NK-92 (cell line): Measurements from ENCODE around the gene PANK3.

Experiments
- DNase-seq: peaks from one replicate; lab custom pipeline; 2025; ENCODE audit not compliant: unreplicated experiment; lab: John Stamatoyannopoulos, UW

PANK3 gene

GRCh38 chr5:168578538-168579487 is at the start of gene PANK3:
Gene PANK3, minus strand, starts transcription at chr5:168579368. Its CDS starts 85 bp downstream, at chr5:168579283.
- no peak for DNase-seq

GRCh38 chr5:168624850-168625364 is 45.7 kb upstream of the PANK3 start:
- DNase-seq, result no peak

- DNase-seq, result no peak
Observed at GRCh38 chr5:168620807-168621206, 41.6 kb upstream of the PANK3 start.

GRCh38 chr5:168614661-168615060 is 35.5 kb upstream of the PANK3 start:
- DNase-seq, result no peak

- DNase-seq, result no peak
Observed at GRCh38 chr5:168613996-168614395, 34.8 kb upstream of the PANK3 start.

GRCh38 chr5:168613396-168613795 is 34.2 kb upstream of the PANK3 start:
- no peak for DNase-seq

- DNase-seq, result no peak
Observed at GRCh38 chr5:168612996-168613395, 33.8 kb upstream of the PANK3 start.

GRCh38 chr5:168612123-168612522 is 33.0 kb upstream of the PANK3 start:
- DNase-seq, result no peak

- no peak for DNase-seq
Observed at GRCh38 chr5:168611165-168611564, 32.0 kb upstream of the PANK3 start.

- no peak for DNase-seq
Observed at GRCh38 chr5:168609806-168610482, 30.8 kb upstream of the PANK3 start.

- no peak for DNase-seq
Observed at GRCh38 chr5:168608821-168609220, 29.7 kb upstream of the PANK3 start.

- DNase-seq, result no peak
Observed at GRCh38 chr5:168608386-168608785, 29.2 kb upstream of the PANK3 start.

- DNase-seq, result no peak
Observed at GRCh38 chr5:168607946-168608345, 28.8 kb upstream of the PANK3 start.

- no peak for DNase-seq
Observed at GRCh38 chr5:168606562-168606961, 27.4 kb upstream of the PANK3 start.

GRCh38 chr5:168604436-168604835 is 25.3 kb upstream of the PANK3 start:
- no peak for DNase-seq

GRCh38 chr5:168603746-168604145 is 24.6 kb upstream of the PANK3 start:
- no peak for DNase-seq

GRCh38 chr5:168602517-168602916 is 23.3 kb upstream of the PANK3 start:
- no peak for DNase-seq

- DNase-seq, result no peak
Observed at GRCh38 chr5:168601972-168602371, 22.8 kb upstream of the PANK3 start.

- DNase-seq, result no peak
Observed at GRCh38 chr5:168600409-168600808, 21.2 kb upstream of the PANK3 start.

- DNase-seq, result no peak
Observed at GRCh38 chr5:168599826-168600225, 20.7 kb upstream of the PANK3 start.

GRCh38 chr5:168598639-168599038 is 19.5 kb upstream of the PANK3 start:
- DNase-seq, result no peak

GRCh38 chr5:168596927-168597326 is 17.8 kb upstream of the PANK3 start:
- no peak for DNase-seq
